Measurements from ENCODE around the gene OR6T1.

Gene OR6T1

DNA sequence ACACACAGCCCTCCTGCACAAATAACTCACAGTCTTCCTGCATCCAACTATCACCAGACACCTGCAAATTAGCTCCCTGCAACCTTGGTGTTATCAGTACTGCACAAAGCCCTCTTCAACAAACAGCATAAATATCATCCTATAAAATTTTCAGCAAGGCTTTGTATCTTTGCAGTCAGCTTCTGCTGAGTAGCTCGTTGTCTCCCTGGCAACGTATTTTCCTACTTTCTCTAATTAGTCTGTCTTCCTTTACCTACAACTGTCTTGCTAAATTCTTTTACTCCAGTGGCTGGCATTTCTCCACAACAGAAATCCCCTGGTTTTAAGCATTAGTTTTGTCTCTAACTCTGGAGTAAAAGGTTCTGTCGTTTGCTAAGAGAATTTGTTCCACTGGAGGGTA, 37.8 kb downstream of the OR6T1 start:
- Histone ChIP-seq H3K4me3 (ENCODE audit: low read depth in 1 of 2, low read length in 2 of 2) (no peak overlapping the region), H3K4me1 (ENCODE audit: control insufficient read depth in 1 of 2, insufficient read depth in 2 of 2, low read length in 2 of 2) (no peaks in the 10 kb centered on the region), H3K9me3 (ENCODE audit: control insufficient read depth in 1 of 2, low read length in 2 of 2) (no peaks in the 10 kb centered on the region), H3K36me3 (ENCODE audit: control insufficient read depth in 1 of 2, insufficient read depth in 2 of 2, low read length in 2 of 2) (no peaks in the 10 kb centered on the region), H3K27me3 (ENCODE audit: low read depth, low read length) (no peaks in the 10 kb centered on the region), H3K27ac (ENCODE audit: low read length) (no peak overlapping the region)

- Histone ChIP-seq H3K36me3 (ENCODE audit: control insufficient read depth in 1 of 2, insufficient read depth in 2 of 2, low read length in 2 of 2) (no peaks in the 10 kb centered on the region), H3K27ac (ENCODE audit: low read length) (no peak overlapping the region), H3K4me3 (ENCODE audit: low read depth in 1 of 2, low read length in 2 of 2) (no peak overlapping the region), H3K27me3 (ENCODE audit: low read depth, low read length) (no peaks in the 10 kb centered on the region), H3K9me3 (ENCODE audit: control insufficient read depth in 1 of 2, low read length in 2 of 2) (no peaks in the 10 kb centered on the region), H3K4me1 (ENCODE audit: control insufficient read depth in 1 of 2, insufficient read depth in 2 of 2, low read length in 2 of 2) (no peaks in the 10 kb centered on the region)
These were observed 38.7 kb downstream of the OR6T1 start for GRCh38 chr11:123904932-123905331.

DNA sequence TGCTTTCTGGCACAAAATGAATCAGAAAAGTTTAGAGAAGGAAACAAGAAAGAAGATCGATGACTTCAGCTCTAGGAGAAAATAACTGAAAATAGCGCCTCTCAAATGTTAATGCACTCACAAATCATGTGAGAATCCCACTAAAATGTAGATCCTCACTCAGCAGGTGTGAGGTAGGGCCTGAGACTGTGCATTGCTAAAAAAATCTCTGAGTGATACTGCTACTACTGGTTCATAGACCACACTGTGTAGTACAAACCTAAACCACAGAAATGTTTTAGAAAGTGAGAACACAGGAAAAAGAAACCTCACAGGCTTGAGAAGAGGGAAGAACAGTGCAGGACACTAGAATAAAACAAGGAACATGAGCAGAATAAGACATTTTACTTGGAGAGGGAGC, 39.7 kb downstream of the OR6T1 start:
- H3K4me3 ChIP-seq (ENCODE audit: low read depth in 1 of 2, low read length in 2 of 2) = no peak overlapping the region
- no peak overlapping the region for H3K27ac ChIP-seq (ENCODE audit: low read length)
- no peaks in the 10 kb centered on the region for H3K9me3 ChIP-seq (ENCODE audit: control insufficient read depth in 1 of 2, low read length in 2 of 2)
- H3K36me3 ChIP-seq (ENCODE audit: control insufficient read depth in 1 of 2, insufficient read depth in 2 of 2, low read length in 2 of 2) = no peaks in the 10 kb centered on the region
- no peaks in the 10 kb centered on the region for H3K4me1 ChIP-seq (ENCODE audit: control insufficient read depth in 1 of 2, insufficient read depth in 2 of 2, low read length in 2 of 2)
- H3K27me3 ChIP-seq (ENCODE audit: low read depth, low read length) = no peaks in the 10 kb centered on the region

GRCh38 chr11:123901867-123902266, 41.8 kb downstream of the OR6T1 start, which contains the start of gene OR8D4:
Gene OR8D4, plus strand, starts transcription at chr11:123902167. Its CDS starts 4,265 bp downstream, at chr11:123906432.
- Histone ChIP-seq H3K36me3 (ENCODE audit: control insufficient read depth in 1 of 2, insufficient read depth in 2 of 2, low read length in 2 of 2) (no peaks in the 10 kb centered on the region), H3K4me1 (ENCODE audit: control insufficient read depth in 1 of 2, insufficient read depth in 2 of 2, low read length in 2 of 2) (no peaks in the 10 kb centered on the region), H3K27ac (ENCODE audit: low read length) (no peak within 1 kb of the TSS), H3K4me3 (ENCODE audit: low read depth in 1 of 2, low read length in 2 of 2) (no peak within 1 kb of the TSS), H3K27me3 (ENCODE audit: low read depth, low read length) (no peaks in the 10 kb centered on the region), H3K9me3 (ENCODE audit: control insufficient read depth in 1 of 2, low read length in 2 of 2) (no peaks in the 10 kb centered on the region)

DNA sequence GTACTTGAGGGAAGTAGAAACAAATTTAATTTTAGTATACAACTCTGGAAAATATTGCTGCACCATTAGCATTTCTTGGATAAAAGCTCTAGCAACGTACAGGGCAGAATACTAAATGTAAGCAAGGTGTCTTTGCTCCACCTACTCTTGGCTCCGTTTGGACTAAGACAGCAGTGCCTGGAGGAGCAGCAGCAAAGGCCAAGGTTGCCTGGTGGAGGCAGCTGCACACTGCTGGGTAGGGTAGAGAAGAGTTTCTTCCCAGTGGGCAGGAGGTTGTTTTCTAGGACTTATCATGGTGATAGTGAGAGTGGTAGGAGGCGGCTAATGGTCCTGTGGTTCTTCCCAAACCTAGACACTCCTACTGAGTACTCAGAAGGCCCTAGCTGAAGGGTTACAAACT, 43.8 kb downstream of the OR6T1 start:
- Histone ChIP-seq H3K9me3 (ENCODE audit: control insufficient read depth in 1 of 2, low read length in 2 of 2) (no peaks in the 10 kb centered on the region), H3K4me3 (ENCODE audit: low read depth in 1 of 2, low read length in 2 of 2) (no peak overlapping the region), H3K4me1 (ENCODE audit: control insufficient read depth in 1 of 2, insufficient read depth in 2 of 2, low read length in 2 of 2) (no peaks in the 10 kb centered on the region), H3K27ac (ENCODE audit: low read length) (no peak overlapping the region), H3K36me3 (ENCODE audit: control insufficient read depth in 1 of 2, insufficient read depth in 2 of 2, low read length in 2 of 2) (no peaks in the 10 kb centered on the region), H3K27me3 (ENCODE audit: low read depth, low read length) (no peaks in the 10 kb centered on the region)

Measured in muscle layer of duodenum (tissue), 2 donors.